Suprapubic skin (tissue), 3 donors: Measurements from ENCODE around the gene DOCK8.

Source experiments
- CTCF ChIP-seq, 2 donors: fragments of 200-600 bp in 1 of 2; fragments of 450-650 bp in 1 of 2; sonication (generic) in 1 of 2; IDR thresholded peaks; one replicate each; pipeline ENCODE4 v1.5.1; 2016 to 2019; ENCODE audit warnings: antibody characterized with exemption in 2 of 2, mild to moderate bottlenecking in 1 of 2, moderate library complexity in 1 of 2
- EP300 ChIP-seq: sonication (generic); formaldehyde crosslinking; IDR thresholded peaks from one replicate; pipeline ENCODE4 v1.6.1; 2017; ENCODE audit warnings: antibody characterized with exemption
- POLR2A ChIP-seq, 2 donors: fragments of 450-650 bp; IDR thresholded peaks; one replicate each; pipeline ENCODE4 v1.6.1; 2017; ENCODE audit warnings: antibody characterized with exemption in 2 of 2, mild to moderate bottlenecking in 2 of 2, moderate library complexity in 2 of 2

DNA sequence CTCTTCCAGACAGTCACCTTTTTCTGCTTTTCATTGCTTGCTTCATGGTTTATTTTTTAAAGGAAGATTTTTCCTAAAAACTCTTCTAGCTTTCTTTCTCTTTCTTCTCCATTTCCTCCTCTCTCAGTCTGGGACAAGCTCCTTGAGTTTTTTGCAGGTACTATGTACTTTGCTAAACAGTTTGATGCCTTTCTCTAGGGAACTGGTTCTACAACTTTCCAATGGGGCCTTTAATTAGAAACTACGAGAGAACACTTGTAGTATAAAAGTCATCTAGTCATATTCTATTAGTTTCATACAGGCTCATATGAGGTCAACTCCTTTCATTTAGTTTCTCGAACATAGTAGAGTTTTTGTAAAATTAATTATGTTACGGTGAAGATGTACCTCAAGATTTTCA is 189.6 kb downstream of the DOCK8 start:
- no peak for TF ChIP-seq POLR2A (IDR thresholded peaks at IDR 0.05)
- no peak for TF ChIP-seq CTCF (IDR thresholded peaks at IDR 0.05)
- no peak for TF ChIP-seq EP300
